ENCODE data around the gene RGS16.

The RGS16 gene

GRCh38 chr1:182555493-182555892, 48.7 kb downstream of the RGS16 start:
- no peak for TF ChIP-seq CTCF (IDR thresholded peaks at IDR 0.05; ENCODE audit: insufficient read depth, missing control alignments)
- DNase-seq (ENCODE audit: insufficient read length, low spot score) (no peak), FAIRE-seq (no peak)

- DNase-seq (ENCODE audit: insufficient read length, low spot score) = no peak
- FAIRE-seq = no peak
- no peak for TF ChIP-seq CTCF (IDR thresholded peaks at IDR 0.05; ENCODE audit: insufficient read depth, missing control alignments)
These were observed 51.7 kb downstream of the RGS16 start for GRCh38 chr1:182552527-182552926.

GRCh38 chr1:182549811-182550210, 54.4 kb downstream of the RGS16 start:
- DNase-seq (ENCODE audit: insufficient read length, low spot score) (no peak), FAIRE-seq (no peak)
- no peak for TF ChIP-seq CTCF (IDR thresholded peaks at IDR 0.05; ENCODE audit: insufficient read depth, missing control alignments)

- FAIRE-seq (no peak), DNase-seq (ENCODE audit: insufficient read length, low spot score) (no peak)
- TF ChIP-seq CTCF (IDR thresholded peaks at IDR 0.05; ENCODE audit: insufficient read depth, missing control alignments) = no peak
These were observed 54.8 kb downstream of the RGS16 start for GRCh38 chr1:182549346-182549745.
